ENCODE results near the gene LDB3.

DNA sequence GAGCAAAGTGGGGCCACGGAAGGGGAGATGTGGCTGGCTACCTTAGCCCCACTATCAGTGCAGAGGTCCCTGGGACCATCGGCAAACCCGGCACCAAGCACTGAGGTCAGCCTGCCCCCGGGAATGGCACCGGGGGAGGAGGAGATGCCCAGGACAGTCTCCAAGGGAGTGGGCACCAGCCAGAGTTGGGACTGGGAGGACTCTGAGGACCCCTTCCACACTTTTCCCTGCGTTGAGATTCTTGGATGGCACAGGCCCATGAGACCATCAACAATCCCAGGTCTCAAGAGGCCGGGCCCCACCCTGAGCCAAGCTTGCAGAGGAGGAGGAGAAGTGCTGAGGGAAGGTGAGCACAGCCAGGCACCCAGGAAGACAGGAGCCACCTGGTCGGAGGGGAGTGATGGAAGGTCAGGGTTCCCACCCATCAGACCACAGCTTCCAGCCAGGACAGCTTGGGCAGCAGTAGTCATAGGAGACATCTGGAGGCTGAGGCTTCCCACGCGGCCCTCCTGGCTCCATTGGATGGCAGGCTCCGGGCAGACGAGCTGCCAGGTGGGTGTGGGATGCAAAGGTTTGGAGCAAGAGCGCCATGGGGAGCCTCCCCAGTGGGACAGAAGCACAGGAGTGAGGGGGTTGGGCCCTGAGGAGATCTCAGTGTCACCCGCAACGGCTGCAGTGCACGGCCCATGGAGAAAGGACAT, 16.5 kb upstream of the LDB3 start:
- TF ChIP-seq TCF7L2 (IDR thresholded peaks at IDR 0.05; ENCODE audit: borderline replicate concordance, extremely low read depth, insufficient read depth, insufficient read length) (no peak), POLR2AphosphoS5 (IDR thresholded peaks at IDR 0.05; ENCODE audit: low read depth, low read length) (no peak), EZH2 (IDR thresholded peaks at IDR 0.05) (no peak), POLR2A (IDR thresholded peaks at IDR 0.05; ENCODE audit: borderline replicate concordance, extremely low read depth, insufficient read depth, insufficient read length) (no peak), YY1 (IDR thresholded peaks at IDR 0.05; ENCODE audit: extremely low read depth, insufficient replicate concordance, low read depth, low read length) (no peak), EGR1 (IDR thresholded peaks at IDR 0.05; ENCODE audit: low read depth) (no peak), SIN3A (IDR thresholded peaks at IDR 0.05; ENCODE audit: low read depth) (no peak), SRF (IDR thresholded peaks at IDR 0.05; ENCODE audit: low read depth) (no peak)
- TF ChIP-seq, protein P1, sequence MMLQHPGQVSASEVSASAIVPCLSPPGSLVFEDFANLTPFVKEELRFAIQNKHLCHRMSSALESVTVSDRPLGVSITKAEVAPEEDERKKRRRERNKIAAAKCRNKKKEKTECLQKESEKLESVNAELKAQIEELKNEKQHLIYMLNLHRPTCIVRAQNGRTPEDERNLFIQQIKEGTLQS (IDR thresholded peaks at IDR 0.05): no peak
- TF ChIP-seq, protein P2, sequence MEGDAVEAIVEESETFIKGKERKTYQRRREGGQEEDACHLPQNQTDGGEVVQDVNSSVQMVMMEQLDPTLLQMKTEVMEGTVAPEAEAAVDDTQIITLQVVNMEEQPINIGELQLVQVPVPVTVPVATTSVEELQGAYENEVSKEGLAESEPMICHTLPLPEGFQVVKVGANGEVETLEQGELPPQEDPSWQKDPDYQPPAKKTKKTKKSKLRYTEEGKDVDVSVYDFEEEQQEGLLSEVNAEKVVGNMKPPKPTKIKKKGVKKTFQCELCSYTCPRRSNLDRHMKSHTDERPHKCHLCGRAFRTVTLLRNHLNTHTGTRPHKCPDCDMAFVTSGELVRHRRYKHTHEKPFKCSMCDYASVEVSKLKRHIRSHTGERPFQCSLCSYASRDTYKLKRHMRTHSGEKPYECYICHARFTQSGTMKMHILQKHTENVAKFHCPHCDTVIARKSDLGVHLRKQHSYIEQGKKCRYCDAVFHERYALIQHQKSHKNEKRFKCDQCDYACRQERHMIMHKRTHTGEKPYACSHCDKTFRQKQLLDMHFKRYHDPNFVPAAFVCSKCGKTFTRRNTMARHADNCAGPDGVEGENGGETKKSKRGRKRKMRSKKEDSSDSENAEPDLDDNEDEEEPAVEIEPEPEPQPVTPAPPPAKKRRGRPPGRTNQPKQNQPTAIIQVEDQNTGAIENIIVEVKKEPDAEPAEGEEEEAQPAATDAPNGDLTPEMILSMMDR (IDR thresholded peaks at IDR 0.05 in 2 of 3, conservative IDR thresholded peaks at IDR 0.05 in 1 of 3; ENCODE audit: borderline replicate concordance in 1 of 3, insufficient read depth in 1 of 3, low read depth in 2 of 3, low read length in 2 of 3): no peak
- TF ChIP-seq, protein P3, sequence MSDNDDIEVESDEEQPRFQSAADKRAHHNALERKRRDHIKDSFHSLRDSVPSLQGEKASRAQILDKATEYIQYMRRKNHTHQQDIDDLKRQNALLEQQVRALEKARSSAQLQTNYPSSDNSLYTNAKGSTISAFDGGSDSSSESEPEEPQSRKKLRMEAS (IDR thresholded peaks at IDR 0.05): no peak

All from HCT116 (cell line).